Suprapubic skin (tissue), 4 donors: ENCODE measurements around the gene MANBA.

Experiments
- CTCF ChIP-seq, 2 donors: fragments of 200-600 bp in 1 of 2; fragments of 450-650 bp in 1 of 2; sonication (generic) in 1 of 2; IDR thresholded peaks; one replicate each; pipeline ENCODE4 v1.5.1; 2016 to 2019; ENCODE audit warnings: antibody characterized with exemption in 2 of 2, mild to moderate bottlenecking in 1 of 2, moderate library complexity in 1 of 2
- EP300 ChIP-seq: sonication (generic); formaldehyde crosslinking; IDR thresholded peaks from one replicate; pipeline ENCODE4 v1.6.1; 2017; ENCODE audit warnings: antibody characterized with exemption
- POLR2A ChIP-seq, 2 donors: fragments of 450-650 bp; IDR thresholded peaks; one replicate each; pipeline ENCODE4 v1.6.1; 2017; ENCODE audit warnings: antibody characterized with exemption in 2 of 2, mild to moderate bottlenecking in 2 of 2, moderate library complexity in 2 of 2
- POLR2AphosphoS5 ChIP-seq, 3 donors: sonication (generic); formaldehyde crosslinking; IDR thresholded peaks; one replicate each; pipeline ENCODE4 v1.6.1; 2017; ENCODE audit warnings: antibody characterized with exemption in 3 of 3

- TF ChIP-seq CTCF (IDR thresholded peaks at IDR 0.05) (no peak), POLR2A (IDR thresholded peaks at IDR 0.05) (no peak), POLR2AphosphoS5 (IDR thresholded peaks at IDR 0.05) (no peak), EP300 (no peak)
Measured at GRCh38 chr4:102640669-102641068, 120.1 kb downstream of the MANBA start.
